Osteocyte (in vitro differentiated cells): ENCODE measurements around the gene PCNX1. TPM values are rescaled to one million over a fixed set of nuclear protein-coding genes. Genes with fewer than 3 reads are reported as not detected.

Experiments
- DNase-seq: peaks from one replicate; pipeline ENCODE4 v3.0.0; 2021; ENCODE audit warnings: mixed read lengths; ENCODE audit not compliant: unreplicated experiment; ENCODE audit errors: extremely low spot score
- H3K27ac Mint-ChIP-seq: one replicate; pipeline ENCODE4 v1.8.0; 2021; ENCODE audit warnings: mild to moderate bottlenecking, mixed read lengths; ENCODE audit not compliant: unreplicated experiment
- H3K27me3 Mint-ChIP-seq: one replicate; pipeline ENCODE4 v1.8.0; 2021; ENCODE audit warnings: mixed read lengths; ENCODE audit not compliant: unreplicated experiment
- H3K36me3 Mint-ChIP-seq: one replicate; pipeline ENCODE4 v1.8.0; 2021; ENCODE audit warnings: mixed read lengths; ENCODE audit not compliant: unreplicated experiment
- H3K4me1 Mint-ChIP-seq: one replicate; pipeline ENCODE4 v1.8.0; 2021; ENCODE audit warnings: mixed read lengths; ENCODE audit not compliant: unreplicated experiment
- H3K4me3 Mint-ChIP-seq: one replicate; pipeline ENCODE4 v1.8.0; 2021; ENCODE audit warnings: mild to moderate bottlenecking, moderate library complexity, mixed read lengths; ENCODE audit not compliant: unreplicated experiment
- H3K9me3 Mint-ChIP-seq: one replicate; pipeline ENCODE4 v1.8.0; 2021; ENCODE audit warnings: mixed read lengths; ENCODE audit not compliant: unreplicated experiment
- CTCF ChIP-seq: fragments of 200-600 bp; sonication (generic); IDR thresholded peaks from 2 replicates; pipeline ENCODE4 v1.5.0; 2021; ENCODE audit warnings: antibody characterized with exemption, mild to moderate bottlenecking, moderate library complexity
- total RNA-seq: library from RNA; stranded (reverse); gene quantifications from 2 replicates; pipeline ENCODE4 v1.2.1, GENCODE V29; 2021

The PCNX1 gene
- total RNA-seq, 1 donor from 2014 or later: 72.2 TPM

GRCh38 chr14:70999117-70999516, 91.9 kb downstream of the PCNX1 start:
- DNase-seq: no peak
- no peak overlapping the region for H3K4me3 Mint-ChIP-seq
- H3K36me3 Mint-ChIP-seq: peaks cover 26% of the 10 kb centered on the region
- H3K27ac Mint-ChIP-seq: no peak overlapping the region
- TF ChIP-seq CTCF: no peak
- no peaks in the 10 kb centered on the region for H3K9me3 Mint-ChIP-seq
- H3K27me3 Mint-ChIP-seq: no peaks in the 10 kb centered on the region
- no peaks in the 10 kb centered on the region for H3K4me1 Mint-ChIP-seq

DNA sequence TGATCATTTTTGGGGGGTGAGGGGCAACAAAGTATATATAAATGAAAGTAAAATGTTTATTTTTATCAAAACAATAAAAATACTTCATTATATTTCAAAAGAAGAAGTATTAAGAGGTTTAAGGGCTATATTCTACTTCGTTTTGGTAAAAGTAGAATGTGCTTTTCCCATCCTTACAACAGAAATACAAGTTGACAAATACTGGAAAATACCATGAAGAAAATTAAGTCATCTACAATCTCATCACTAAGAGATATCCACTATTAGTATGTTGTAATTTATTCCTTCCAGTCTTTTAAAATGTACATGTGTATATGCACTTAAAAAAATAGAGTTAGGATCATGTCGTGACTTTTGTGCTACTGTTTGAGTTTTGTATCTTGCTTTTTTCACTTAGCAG, 92.8 kb downstream of the PCNX1 start:
- Mint-ChIP-seq H3K36me3 (peaks cover 31% of the 10 kb centered on the region), H3K27me3 (no peaks in the 10 kb centered on the region), H3K4me1 (peaks cover 4% of the 10 kb centered on the region), H3K9me3 (no peaks in the 10 kb centered on the region), H3K27ac (no peak overlapping the region), H3K4me3 (no peak overlapping the region)
- no peak for DNase-seq
- no peak for TF ChIP-seq CTCF

GRCh38 chr14:71001742-71002141, 94.5 kb downstream of the PCNX1 start:
- peaks cover 4% of the 10 kb centered on the region for H3K4me1 Mint-ChIP-seq
- H3K27ac Mint-ChIP-seq: no peak overlapping the region
- H3K9me3 Mint-ChIP-seq: no peaks in the 10 kb centered on the region
- H3K36me3 Mint-ChIP-seq: peaks cover 24% of the 10 kb centered on the region
- DNase-seq: no peak
- no peaks in the 10 kb centered on the region for H3K27me3 Mint-ChIP-seq
- no peak overlapping the region for H3K4me3 Mint-ChIP-seq
- no peak for TF ChIP-seq CTCF

GRCh38 chr14:71003156-71003555, 95.9 kb downstream of the PCNX1 start:
- no peaks in the 10 kb centered on the region for H3K9me3 Mint-ChIP-seq
- H3K27ac Mint-ChIP-seq: no peak overlapping the region
- no peak for DNase-seq
- no peak overlapping the region for H3K4me3 Mint-ChIP-seq
- peaks cover 4% of the 10 kb centered on the region for H3K4me1 Mint-ChIP-seq
- H3K36me3 Mint-ChIP-seq: peaks cover 19% of the 10 kb centered on the region
- no peak for TF ChIP-seq CTCF
- no peaks in the 10 kb centered on the region for H3K27me3 Mint-ChIP-seq

- Mint-ChIP-seq H3K4me3 (no peak overlapping the region), H3K4me1 (peaks cover 4% of the 10 kb centered on the region), H3K9me3 (no peaks in the 10 kb centered on the region), H3K36me3 (peaks cover 19% of the 10 kb centered on the region), H3K27ac (no peak overlapping the region), H3K27me3 (no peaks in the 10 kb centered on the region)
- no peak for DNase-seq
- no peak for TF ChIP-seq CTCF
Observed at GRCh38 chr14:71004481-71004880, 97.2 kb downstream of the PCNX1 start.
